A549 treated with CpdA at 1 μM for 4 hours (cell line): ENCODE data around the gene NPIPB13. TPM values are rescaled to one million over a fixed set of nuclear protein-coding genes. Genes with fewer than 3 reads are reported as not detected.

Experiments
- total RNA-seq: library from RNA; stranded (reverse); fragments of 200-300 nt; extraction: Qiagen RNA extraction; gene quantifications from 5 replicates; pipeline ENCODE4 v1.2.3, GENCODE V29; 2022; ENCODE audit warnings: low read depth

NPIPB13 gene
- 2.2 to 2.9 TPM (median 2.5 TPM) in 5 replicates for total RNA-seq

GRCh38 chr16:30248379-30248778 lies at the start of gene NPIPB13:
Gene NPIPB13 (minus strand): TSS chr16:30248479. CDS start chr16:30245573, 2,906 bp downstream.

GRCh38 chr16:30199049-30199448 lies 49.2 kb downstream of the NPIPB13 start, which contains the start of gene SULT1A3:
Gene SULT1A3 (plus strand): TSS chr16:30199255. CDS start chr16:30200729, 1,474 bp downstream.

Other genes starting within 250 kb of the NPIPB13 start
- gene DOC2A, start 237.5 kb downstream of the NPIPB13 start, total RNA-seq = 1.8 to 2.8 TPM (median 2.5 TPM) in 5 replicates
- gene C16orf92, start 225.3 kb downstream of the NPIPB13 start, total RNA-seq = not detected in 5 replicates
- gene TLCD3B, start 217.2 kb downstream of the NPIPB13 start, total RNA-seq = 0.23 to 0.58 TPM (median 0.30 TPM) in 5 replicates
- gene ALDOA, start 182.7 kb downstream of the NPIPB13 start, total RNA-seq = 1,596 to 1,951 TPM (median 1,926 TPM) in 5 replicates
- gene PPP4C, start 172.5 kb downstream of the NPIPB13 start, total RNA-seq = 123 to 151 TPM (median 142 TPM) in 5 replicates
- gene TBX6, start 156.6 kb downstream of the NPIPB13 start, total RNA-seq = 0.25 to 0.53 TPM (median 0.32 TPM) in 4 of 5 replicates, not detected in the other
- 5.4 to 13.2 TPM (median 10.2 TPM) in 5 replicates for gene YPEL3, start 152.3 kb downstream of the NPIPB13 start, total RNA-seq
- 1.2 to 2.2 TPM (median 2.0 TPM) in 5 replicates for gene GDPD3, start 134.9 kb downstream of the NPIPB13 start, total RNA-seq
- gene MAPK3, start 125.3 kb downstream of the NPIPB13 start, total RNA-seq = 31.6 to 37.3 TPM (median 34.5 TPM) in 5 replicates
- 2.6 to 6.0 TPM (median 3.1 TPM) in 5 replicates for gene CORO1A, start 64.9 kb downstream of the NPIPB13 start, total RNA-seq
- 149 to 252 TPM (median 217 TPM) in 5 replicates for gene BOLA2B, start 54.8 kb downstream of the NPIPB13 start, total RNA-seq
- 7.2 to 24.4 TPM (median 12.9 TPM) in 5 replicates for gene SLX1A, start 54.6 kb downstream of the NPIPB13 start, total RNA-seq
- gene SULT1A3, start 49.2 kb downstream of the NPIPB13 start, total RNA-seq = 4.2 to 10.3 TPM (median 8.6 TPM) in 5 replicates
- 59.6 to 69.1 TPM (median 68.3 TPM) in 5 replicates for gene CD2BP2, start 106.8 kb upstream of the NPIPB13 start, total RNA-seq
- gene TBC1D10B, start 122.0 kb upstream of the NPIPB13 start, total RNA-seq = 25.3 to 35.6 TPM (median 33.7 TPM) in 5 replicates
- 0.17 to 0.64 TPM (median 0.42 TPM) in 3 of 5 replicates, not detected in the others for gene MYL11, start 126.3 kb upstream of the NPIPB13 start, total RNA-seq
- gene SEPTIN1, start 134.1 kb upstream of the NPIPB13 start, total RNA-seq = 1.4 to 2.2 TPM (median 1.8 TPM) in 5 replicates
- 10.4 to 14.2 TPM (median 12.3 TPM) in 5 replicates for gene ZNF48, start 146.9 kb upstream of the NPIPB13 start, total RNA-seq
- 2.8 to 6.4 TPM (median 5.7 TPM) in 5 replicates for gene ZNF771, start 159.1 kb upstream of the NPIPB13 start, total RNA-seq
- 105 to 146 TPM (median 134 TPM) in 5 replicates for gene DCTPP1, start 181.6 kb upstream of the NPIPB13 start, total RNA-seq
- 51.5 to 56.6 TPM (median 52.3 TPM) in 5 replicates for gene SEPHS2, start 197.4 kb upstream of the NPIPB13 start, total RNA-seq
- gene ITGAL, start 224.3 kb upstream of the NPIPB13 start, total RNA-seq = 0.08 to 0.22 TPM (median 0.10 TPM) in 3 of 5 replicates, not detected in the others